Measurements from ENCODE around the gene ZPBP. TPM values are rescaled to one million over a fixed set of nuclear protein-coding genes. Genes with fewer than 3 reads are reported as not detected.

The ZPBP gene
- total and polyA plus RNA-seq, 2 donors (not counting 3 experiments of a cell fraction or from before 2014, with no cell fraction given): not detected

DNA sequence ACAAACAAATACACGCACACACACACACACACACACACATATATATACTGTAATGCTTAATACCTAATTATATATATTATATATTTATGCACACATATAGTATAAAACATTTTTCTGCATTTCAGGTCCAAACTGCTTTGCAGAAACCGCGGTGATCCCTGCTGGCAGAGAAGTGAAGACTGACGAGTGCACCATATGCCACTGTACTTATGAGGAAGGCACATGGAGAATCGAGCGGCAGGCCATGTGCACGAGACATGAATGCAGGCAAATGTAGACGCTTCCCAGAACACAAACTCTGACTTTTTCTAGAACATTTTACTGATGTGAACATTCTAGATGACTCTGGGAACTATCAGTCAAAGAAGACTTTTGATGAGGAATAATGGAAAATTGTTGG is 181.1 kb downstream of the ZPBP start:
- no peak for DNase-seq (ENCODE audit: low read depth, low spot score)
- H3K27ac ChIP-seq (ENCODE audit: insufficient read depth, low read depth, low read length): no peak overlapping the region
- dilution Hi-C loops (cut with MboI; ENCODE audit: extremely low pct_ligation_motif_present, low sequenced_read_pairs): no loop called here
- ChIA-PET POLR2A (no interaction called here), CTCF (no interaction called here)
- no peak overlapping the region for H3K4me3 ChIP-seq (replicated peaks in 1 of 3; ENCODE audit: insufficient read depth in 1 of 3, low read depth in 1 of 3, low read length in 3 of 3)
- no peak overlapping the region for H3K4me2 ChIP-seq (ENCODE audit: insufficient read depth, low read length)
- no peaks in the 10 kb centered on the region for H3K36me3 ChIP-seq (ENCODE audit: control insufficient read depth in 2 of 2, extremely low read depth in 1 of 2, insufficient read depth in 2 of 2, low read length in 2 of 2)
- no peak overlapping the region for H2AFZ ChIP-seq (ENCODE audit: low read depth, low read length)
- no peaks in the 10 kb centered on the region for H3K79me2 ChIP-seq (ENCODE audit: control insufficient read depth, insufficient read depth, low read length)
- no peaks in the 10 kb centered on the region for H3K27me3 ChIP-seq (ENCODE audit: control insufficient read depth in 2 of 2, insufficient read depth in 2 of 2, low read length in 2 of 2)
- no peak for TF ChIP-seq POLR2AphosphoS5 (IDR thresholded peaks at IDR 0.05; ENCODE audit: insufficient read depth, low read depth, low read length)
- no peak for TF ChIP-seq MYC (IDR thresholded peaks at IDR 0.05; ENCODE audit: low read depth, low read length)
- TF ChIP-seq, protein P1, sequence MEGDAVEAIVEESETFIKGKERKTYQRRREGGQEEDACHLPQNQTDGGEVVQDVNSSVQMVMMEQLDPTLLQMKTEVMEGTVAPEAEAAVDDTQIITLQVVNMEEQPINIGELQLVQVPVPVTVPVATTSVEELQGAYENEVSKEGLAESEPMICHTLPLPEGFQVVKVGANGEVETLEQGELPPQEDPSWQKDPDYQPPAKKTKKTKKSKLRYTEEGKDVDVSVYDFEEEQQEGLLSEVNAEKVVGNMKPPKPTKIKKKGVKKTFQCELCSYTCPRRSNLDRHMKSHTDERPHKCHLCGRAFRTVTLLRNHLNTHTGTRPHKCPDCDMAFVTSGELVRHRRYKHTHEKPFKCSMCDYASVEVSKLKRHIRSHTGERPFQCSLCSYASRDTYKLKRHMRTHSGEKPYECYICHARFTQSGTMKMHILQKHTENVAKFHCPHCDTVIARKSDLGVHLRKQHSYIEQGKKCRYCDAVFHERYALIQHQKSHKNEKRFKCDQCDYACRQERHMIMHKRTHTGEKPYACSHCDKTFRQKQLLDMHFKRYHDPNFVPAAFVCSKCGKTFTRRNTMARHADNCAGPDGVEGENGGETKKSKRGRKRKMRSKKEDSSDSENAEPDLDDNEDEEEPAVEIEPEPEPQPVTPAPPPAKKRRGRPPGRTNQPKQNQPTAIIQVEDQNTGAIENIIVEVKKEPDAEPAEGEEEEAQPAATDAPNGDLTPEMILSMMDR (IDR thresholded peaks at IDR 0.05; ENCODE audit: extremely low read depth in 1 of 2, insufficient read depth in 1 of 2, low read depth in 1 of 2, low read length in 2 of 2): no peak
- no peak for TF ChIP-seq POLR2A (IDR thresholded peaks at IDR 0.05; ENCODE audit: low read depth, low read length)
- no peak for TF ChIP-seq EZH2 (IDR thresholded peaks at IDR 0.05; ENCODE audit: borderline replicate concordance, low read depth, low read length, severe bottlenecking)
- no peak for TF ChIP-seq FOS (IDR thresholded peaks at IDR 0.05; ENCODE audit: borderline replicate concordance, insufficient read depth, low read length)
- TF ChIP-seq GATA2 (IDR thresholded peaks at IDR 0.05; ENCODE audit: insufficient read depth, insufficient read length, low read depth, low read length): no peak
- H3K4me1 ChIP-seq (ENCODE audit: control insufficient read depth, extremely low read depth, insufficient read depth, low read length): no peaks in the 10 kb centered on the region
- no peaks in the 10 kb centered on the region for H4K20me1 ChIP-seq (replicated peaks; ENCODE audit: control insufficient read depth, extremely low read depth, insufficient read depth, low read length)
- no peaks in the 10 kb centered on the region for H3K9me1 ChIP-seq (replicated peaks; ENCODE audit: control insufficient read depth, extremely low read depth, insufficient read depth, low read length)
- no TSS peak for BruUV-seq (replicated peaks)
- no peak for FAIRE-seq
- peaks cover 2% of the 10 kb centered on the region for H3K9me3 ChIP-seq (replicated peaks; ENCODE audit: control insufficient read depth, insufficient read depth, low read length)
- intact Hi-C loops (cut with micrococcal nuclease): no loop called here
- H3K9ac ChIP-seq (replicated peaks; ENCODE audit: extremely low read depth, insufficient read depth, low read length): no peak overlapping the region

DNA sequence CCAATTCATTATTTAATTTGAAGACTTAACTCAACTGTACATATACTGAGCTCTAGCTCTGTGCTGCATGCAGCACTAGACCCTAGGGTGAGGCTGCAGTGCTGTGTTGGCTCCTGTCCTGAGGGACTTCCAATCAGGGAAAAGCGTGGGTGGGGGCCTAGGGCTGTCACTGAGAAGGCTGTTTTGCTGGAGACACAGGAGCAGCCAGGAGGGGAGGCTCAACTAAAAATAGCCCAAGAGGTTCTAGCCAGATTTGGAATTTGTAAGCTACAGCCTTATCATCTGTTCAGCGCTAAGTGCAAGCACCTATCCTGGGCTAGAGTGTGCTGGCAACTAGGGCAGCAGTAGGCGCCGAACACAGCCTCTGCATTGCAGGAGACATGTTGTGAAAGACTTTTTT is 198.5 kb downstream of the ZPBP start:
- Histone ChIP-seq H3K9me3 (replicated peaks; ENCODE audit: control insufficient read depth, insufficient read depth, low read length) (no peaks in the 10 kb centered on the region), H2AFZ (ENCODE audit: low read depth, low read length) (no peak overlapping the region), H3K9me1 (replicated peaks; ENCODE audit: control insufficient read depth, extremely low read depth, insufficient read depth, low read length) (no peaks in the 10 kb centered on the region), H3K4me3 (replicated peaks in 1 of 3; ENCODE audit: insufficient read depth in 1 of 3, low read depth in 1 of 3, low read length in 3 of 3) (no peak overlapping the region), H3K4me2 (ENCODE audit: insufficient read depth, low read length) (no peak overlapping the region), H3K4me1 (ENCODE audit: control insufficient read depth, extremely low read depth, insufficient read depth, low read length) (no peaks in the 10 kb centered on the region), H3K36me3 (ENCODE audit: control insufficient read depth in 2 of 2, extremely low read depth in 1 of 2, insufficient read depth in 2 of 2, low read length in 2 of 2) (no peaks in the 10 kb centered on the region), H4K20me1 (replicated peaks; ENCODE audit: control insufficient read depth, extremely low read depth, insufficient read depth, low read length) (no peaks in the 10 kb centered on the region), H3K27ac (ENCODE audit: insufficient read depth, low read depth, low read length) (no peak overlapping the region), H3K9ac (replicated peaks; ENCODE audit: extremely low read depth, insufficient read depth, low read length) (no peak overlapping the region), H3K27me3 (ENCODE audit: control insufficient read depth in 2 of 2, insufficient read depth in 2 of 2, low read length in 2 of 2) (no peaks in the 10 kb centered on the region), H3K79me2 (ENCODE audit: control insufficient read depth, insufficient read depth, low read length) (no peaks in the 10 kb centered on the region)
- intact Hi-C loops (cut with micrococcal nuclease) (no loop called here), dilution Hi-C loops (cut with MboI; ENCODE audit: extremely low pct_ligation_motif_present, low sequenced_read_pairs) (no loop called here)
- no peak for FAIRE-seq
- no peak for TF ChIP-seq EZH2 (IDR thresholded peaks at IDR 0.05; ENCODE audit: borderline replicate concordance, low read depth, low read length, severe bottlenecking)
- no peak for TF ChIP-seq GATA2 (IDR thresholded peaks at IDR 0.05; ENCODE audit: insufficient read depth, insufficient read length, low read depth, low read length)
- TF ChIP-seq, protein P2, sequence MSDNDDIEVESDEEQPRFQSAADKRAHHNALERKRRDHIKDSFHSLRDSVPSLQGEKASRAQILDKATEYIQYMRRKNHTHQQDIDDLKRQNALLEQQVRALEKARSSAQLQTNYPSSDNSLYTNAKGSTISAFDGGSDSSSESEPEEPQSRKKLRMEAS (IDR thresholded peaks at IDR 0.05; ENCODE audit: insufficient read depth, insufficient read length): no peak
- TF ChIP-seq MYC (IDR thresholded peaks at IDR 0.05; ENCODE audit: low read depth, low read length): no peak
- TF ChIP-seq FOS (IDR thresholded peaks at IDR 0.05; ENCODE audit: borderline replicate concordance, insufficient read depth, low read length): no peak
- TF ChIP-seq POLR2AphosphoS5 (IDR thresholded peaks at IDR 0.05; ENCODE audit: insufficient read depth, low read depth, low read length): no peak
- TF ChIP-seq, protein P1 (IDR thresholded peaks at IDR 0.05; ENCODE audit: extremely low read depth in 1 of 2, insufficient read depth in 1 of 2, low read depth in 1 of 2, low read length in 2 of 2): no peak
- TF ChIP-seq JUN (IDR thresholded peaks at IDR 0.05; ENCODE audit: borderline replicate concordance, insufficient read depth, insufficient read length, low read depth): no peak
- DNase-seq (ENCODE audit: low read depth, low spot score): no peak
- BruUV-seq (replicated peaks): no TSS peak
- POLR2A ChIA-PET: no interaction called here
- CTCF ChIA-PET: no interaction called here

Data from endothelial cell of umbilical vein (primary cell).